Measurements from ENCODE around the gene DAB2IP. TPM values are rescaled to one million over a fixed set of nuclear protein-coding genes. Genes with fewer than 3 reads are reported as not detected.

Gene DAB2IP
- total RNA-seq, 1 experiment from 2014 or later: 56.3 TPM

GRCh38 chr9:121732389-121732788 is 81.0 kb downstream of the DAB2IP start:
- Mint-ChIP-seq H3K4me1 (ENCODE audit: low read depth, unreplicated experiment) (peaks cover 33% of the 10 kb centered on the region), H3K4me3 (ENCODE audit: low read depth, unreplicated experiment) (no peak overlapping the region), H3K27ac (ENCODE audit: unreplicated experiment) (no peak overlapping the region), H3K9me3 (ENCODE audit: low read depth, unreplicated experiment) (no peaks in the 10 kb centered on the region), H3K27me3 (ENCODE audit: unreplicated experiment) (no peaks in the 10 kb centered on the region), H3K36me3 (ENCODE audit: insufficient read depth, unreplicated experiment) (peaks cover 24% of the 10 kb centered on the region)
- TF ChIP-seq, protein P1, sequence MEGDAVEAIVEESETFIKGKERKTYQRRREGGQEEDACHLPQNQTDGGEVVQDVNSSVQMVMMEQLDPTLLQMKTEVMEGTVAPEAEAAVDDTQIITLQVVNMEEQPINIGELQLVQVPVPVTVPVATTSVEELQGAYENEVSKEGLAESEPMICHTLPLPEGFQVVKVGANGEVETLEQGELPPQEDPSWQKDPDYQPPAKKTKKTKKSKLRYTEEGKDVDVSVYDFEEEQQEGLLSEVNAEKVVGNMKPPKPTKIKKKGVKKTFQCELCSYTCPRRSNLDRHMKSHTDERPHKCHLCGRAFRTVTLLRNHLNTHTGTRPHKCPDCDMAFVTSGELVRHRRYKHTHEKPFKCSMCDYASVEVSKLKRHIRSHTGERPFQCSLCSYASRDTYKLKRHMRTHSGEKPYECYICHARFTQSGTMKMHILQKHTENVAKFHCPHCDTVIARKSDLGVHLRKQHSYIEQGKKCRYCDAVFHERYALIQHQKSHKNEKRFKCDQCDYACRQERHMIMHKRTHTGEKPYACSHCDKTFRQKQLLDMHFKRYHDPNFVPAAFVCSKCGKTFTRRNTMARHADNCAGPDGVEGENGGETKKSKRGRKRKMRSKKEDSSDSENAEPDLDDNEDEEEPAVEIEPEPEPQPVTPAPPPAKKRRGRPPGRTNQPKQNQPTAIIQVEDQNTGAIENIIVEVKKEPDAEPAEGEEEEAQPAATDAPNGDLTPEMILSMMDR (IDR thresholded peaks at IDR 0.05; ENCODE audit: unreplicated experiment): no peak
- no peak for DNase-seq
- CTCF ChIA-PET: no interaction called here
- no TSS peak for BruUV-seq (replicated peaks)
- intact Hi-C loops (cut with micrococcal nuclease; ENCODE audit: unreplicated experiment): no loop called here

- DNase-seq: no peak
- H3K4me1 Mint-ChIP-seq (ENCODE audit: low read depth, unreplicated experiment): peaks cover 33% of the 10 kb centered on the region
- TF ChIP-seq, protein P1 (IDR thresholded peaks at IDR 0.05; ENCODE audit: unreplicated experiment): no peak
- no TSS peak for BruUV-seq (replicated peaks)
- H3K27me3 Mint-ChIP-seq (ENCODE audit: unreplicated experiment): no peaks in the 10 kb centered on the region
- H3K27ac Mint-ChIP-seq (ENCODE audit: unreplicated experiment): no peak overlapping the region
- H3K9me3 Mint-ChIP-seq (ENCODE audit: low read depth, unreplicated experiment): no peaks in the 10 kb centered on the region
- H3K4me3 Mint-ChIP-seq (ENCODE audit: low read depth, unreplicated experiment): no peak overlapping the region
- H3K36me3 Mint-ChIP-seq (ENCODE audit: insufficient read depth, unreplicated experiment): peaks cover 29% of the 10 kb centered on the region
- CTCF ChIA-PET: no interaction called here
- intact Hi-C loops (cut with micrococcal nuclease; ENCODE audit: unreplicated experiment): no loop called here
These were observed 81.5 kb downstream of the DAB2IP start for GRCh38 chr9:121732886-121733285.

- peaks cover 35% of the 10 kb centered on the region for H3K36me3 Mint-ChIP-seq (ENCODE audit: insufficient read depth, unreplicated experiment)
- no peaks in the 10 kb centered on the region for H3K27me3 Mint-ChIP-seq (ENCODE audit: unreplicated experiment)
- peak overlapping the region; percentile 85 for H3K4me3 Mint-ChIP-seq (ENCODE audit: low read depth, unreplicated experiment)
- H3K27ac Mint-ChIP-seq (ENCODE audit: unreplicated experiment): no peak overlapping the region
- TF ChIP-seq, protein P1 (IDR thresholded peaks at IDR 0.05; ENCODE audit: unreplicated experiment): no peak
- intact Hi-C loops (cut with micrococcal nuclease; ENCODE audit: unreplicated experiment): no loop called here
- H3K4me1 Mint-ChIP-seq (ENCODE audit: low read depth, unreplicated experiment): peaks cover 49% of the 10 kb centered on the region
- DNase-seq: no peak
- no TSS peak for BruUV-seq (replicated peaks)
- CTCF ChIA-PET: interaction anchor here (0.6 to 1.5 kb wide), 6 partner anchors 10 to 323 kb away, joined by 3 to 12 read pairs (median 4); no protein-coding TSS in a partner anchor
- no peaks in the 10 kb centered on the region for H3K9me3 Mint-ChIP-seq (ENCODE audit: low read depth, unreplicated experiment)
These were observed 83.0 kb downstream of the DAB2IP start for GRCh38 chr9:121734465-121734864.

GRCh38 chr9:121735065-121735792 is 83.8 kb downstream of the DAB2IP start:
- Mint-ChIP-seq H3K4me3 (ENCODE audit: low read depth, unreplicated experiment) (peak overlapping the region; percentile 85), H3K27me3 (ENCODE audit: unreplicated experiment) (no peaks in the 10 kb centered on the region), H3K36me3 (ENCODE audit: insufficient read depth, unreplicated experiment) (peaks cover 42% of the 10 kb centered on the region), H3K27ac (ENCODE audit: unreplicated experiment) (peak overlapping the region; percentile 60), H3K9me3 (ENCODE audit: low read depth, unreplicated experiment) (no peaks in the 10 kb centered on the region), H3K4me1 (ENCODE audit: low read depth, unreplicated experiment) (peaks cover 56% of the 10 kb centered on the region)
- TF ChIP-seq, protein P1 (IDR thresholded peaks at IDR 0.05; ENCODE audit: unreplicated experiment): peak; percentile 40
- intact Hi-C loops (cut with micrococcal nuclease; ENCODE audit: unreplicated experiment): loop anchor here (5.0 kb wide), 1 partner anchor 33 kb away; no protein-coding TSS in a partner anchor
- CTCF ChIA-PET: interaction anchor here (0.6 to 1.5 kb wide), 9 partner anchors 9 to 322 kb away, joined by 3 to 12 read pairs (median 4); no protein-coding TSS in a partner anchor
- BruUV-seq (replicated peaks): no TSS peak
- peak; percentile 60 for DNase-seq

All from Calu3 (cell line).